Hematopoietic multipotent progenitor cell treated with erythropoietin and hydrocortisone succinate and interleukin-3 and kit ligand, for 6 days (in vitro differentiated cells): ENCODE results near the gene INCA1.

ENCODE experiments used
- DNase-seq: peaks from one replicate; pipeline ENCODE4 v3.0.0-alpha.2; 2015

Gene INCA1

GRCh38 chr17:4969551-4970173 is 27.7 kb downstream of the INCA1 start:
- no peak for DNase-seq

GRCh38 chr17:4969047-4969550 is 28.2 kb downstream of the INCA1 start:
- DNase-seq, result peak; percentile 22

GRCh38 chr17:4968486-4969046 is 28.8 kb downstream of the INCA1 start:
- peak; percentile 33 for DNase-seq

- DNase-seq, result peak; percentile 98
These were observed 29.5 kb downstream of the INCA1 start, which contains the start of gene SPAG7 for GRCh38 chr17:4967539-4968485. Gene SPAG7, minus strand, starts transcription at chr17:4967817. Its CDS starts 13 bp downstream, at chr17:4967804.

GRCh38 chr17:4966844-4967538 is 30.3 kb downstream of the INCA1 start:
- peak; percentile 99 for DNase-seq

- DNase-seq, result no peak
These were observed 31.9 kb downstream of the INCA1 start for GRCh38 chr17:4965311-4965986.

GRCh38 chr17:4960279-4960922 is 36.9 kb downstream of the INCA1 start:
- no peak for DNase-seq

GRCh38 chr17:4959261-4959965 is 37.9 kb downstream of the INCA1 start:
- no peak for DNase-seq

GRCh38 chr17:4958102-4958501 is 39.2 kb downstream of the INCA1 start:
- no peak for DNase-seq

- peak; percentile 70 for DNase-seq
These were observed 40.7 kb downstream of the INCA1 start for GRCh38 chr17:4956493-4957061.

GRCh38 chr17:4955091-4955490 is 42.2 kb downstream of the INCA1 start:
- DNase-seq, result no peak

GRCh38 chr17:4953451-4953961 is 43.8 kb downstream of the INCA1 start:
- DNase-seq, result no peak

GRCh38 chr17:4951486-4951885 is 45.8 kb downstream of the INCA1 start:
- no peak for DNase-seq

- peak; percentile 57 for DNase-seq
These were observed 46.5 kb downstream of the INCA1 start, which contains the start of gene ENO3 for GRCh38 chr17:4950746-4951204. Gene ENO3, plus strand, starts transcription at chr17:4951119. Its CDS starts 711 bp downstream, at chr17:4951830.

- DNase-seq, result peak; percentile 87
These were observed 47.1 kb downstream of the INCA1 start for GRCh38 chr17:4950075-4950745.

GRCh38 chr17:4949321-4950074 is 47.8 kb downstream of the INCA1 start:
- peak; percentile 81 for DNase-seq

GRCh38 chr17:4948931-4949320 is 48.4 kb downstream of the INCA1 start:
- peak; percentile 91 for DNase-seq

- peak; percentile 97 for DNase-seq
These were observed 49.0 kb downstream of the INCA1 start, which contains the start of gene PFN1 for GRCh38 chr17:4948166-4948930. Gene PFN1, minus strand, starts transcription at chr17:4948530. Its CDS starts 136 bp downstream, at chr17:4948394.
